ENCODE data around the gene CLECL1. TPM values are rescaled to one million over a fixed set of nuclear protein-coding genes. Genes with fewer than 3 reads are reported as not detected.

The CLECL1 gene
- polyA plus RNA-seq, 1 of the 3 experiments (the other 2 are of a cell fraction), result not detected

DNA sequence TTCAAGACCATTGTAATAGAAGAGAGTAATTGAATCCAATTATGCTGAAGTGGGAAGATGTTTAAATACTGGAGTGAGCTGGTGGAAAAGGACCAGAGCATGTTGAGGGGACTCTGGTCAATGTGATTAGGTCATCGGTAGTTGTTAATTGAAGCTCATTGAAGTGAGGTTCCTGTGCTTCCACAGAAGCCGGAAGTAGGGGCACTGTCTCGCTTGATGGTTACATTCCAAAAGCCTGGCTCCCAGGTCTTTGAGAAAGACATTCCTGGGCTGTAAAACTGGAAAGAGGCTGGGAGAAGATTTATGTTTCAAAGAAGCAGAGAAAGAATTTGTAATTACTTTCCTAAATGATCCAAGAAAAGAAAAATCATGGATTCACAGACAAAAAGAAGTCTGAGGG lies 12.3 kb upstream of the CLECL1 start (continued):
- TF ChIP-seq ZBTB33 (IDR thresholded peaks at IDR 0.05; ENCODE audit: borderline replicate concordance, low read depth) (no peak), SIN3A (IDR thresholded peaks at IDR 0.05; ENCODE audit: borderline replicate concordance, low read depth, low read length) (no peak), NRF1 (IDR thresholded peaks at IDR 0.05; ENCODE audit: low read depth, low read length) (no peak), MXI1 (IDR thresholded peaks at IDR 0.05; ENCODE audit: low read depth, low read length) (no peak), EP300 (IDR thresholded peaks at IDR 0.05; ENCODE audit: borderline replicate concordance in 1 of 2, low read depth in 1 of 2, low read length in 1 of 2) (no peak), ELF1 (IDR thresholded peaks at IDR 0.05) (no peak), YY1 (IDR thresholded peaks at IDR 0.05; ENCODE audit: low read depth) (no peak)

- Histone ChIP-seq H3K36me3 (replicated peaks in 1 of 2; ENCODE audit: control insufficient read depth in 1 of 2, insufficient read depth in 2 of 2, low read length in 1 of 2) (no peaks in the 10 kb centered on the region), H2AFZ (ENCODE audit: low read depth) (no peak overlapping the region), H3K9me2 (no peaks in the 10 kb centered on the region), H4K20me1 (ENCODE audit: insufficient read depth) (no peaks in the 10 kb centered on the region), H3K4me3 (ENCODE audit: low read depth in 2 of 2, low read length in 1 of 2) (no peak overlapping the region), H3K9me3 (no peaks in the 10 kb centered on the region), H3K4me2 (no peak overlapping the region), H3K27ac (ENCODE audit: low read depth in 2 of 2, low read length in 1 of 2) (no peak overlapping the region), H3K4me1 (ENCODE audit: control insufficient read depth in 1 of 2, insufficient read depth in 2 of 2, low read depth in 1 of 2, low read length in 1 of 2) (no peaks in the 10 kb centered on the region), H3K27me3 (ENCODE audit: insufficient read depth) (peaks cover 49% of the 10 kb centered on the region; the same call in 1 of the 2 replicates), H3K9ac (no peak overlapping the region), H3K79me2 (ENCODE audit: insufficient read depth) (no peaks in the 10 kb centered on the region), H3F3A (replicated peaks; ENCODE audit: insufficient read depth) (no peaks in the 10 kb centered on the region)
- ChIA-PET POLR2A (no interaction called here), CTCF (interaction anchor here (0.6 to 1.7 kb wide), 17 partner anchors 8 to 769 kb away, joined by 3 to 7 read pairs (median 3); partner anchors contain the start of gene CLECL1)
- WGBS (ENCODE audit: low lambda C conversion rate), result 8% methylated on average over 5 of the region's 5 CpGs
- TF ChIP-seq SMC3 (IDR thresholded peaks at IDR 0.05; ENCODE audit: low read depth, low read length) (no peak), TAF1 (IDR thresholded peaks at IDR 0.05; ENCODE audit: borderline replicate concordance, low read depth, low read length) (no peak), FOXJ3 (CRISPR knock-in tag; IDR thresholded peaks at IDR 0.05) (no peak), EP300 (IDR thresholded peaks at IDR 0.05; ENCODE audit: borderline replicate concordance in 1 of 2, low read depth in 1 of 2, low read length in 1 of 2) (no peak), RAD21 (IDR thresholded peaks at IDR 0.05; ENCODE audit: low read length) (no peak), ZBTB33 (IDR thresholded peaks at IDR 0.05; ENCODE audit: borderline replicate concordance, low read depth) (no peak), TCF12 (IDR thresholded peaks at IDR 0.05) (no peak), RFX5 (IDR thresholded peaks at IDR 0.05; ENCODE audit: low read length) (no peak), JUND (IDR thresholded peaks at IDR 0.05) (no peak), MXI1 (IDR thresholded peaks at IDR 0.05; ENCODE audit: low read depth, low read length) (no peak), RCOR1 (IDR thresholded peaks at IDR 0.05; ENCODE audit: low read length) (no peak)
- TF ChIP-seq, protein P1, sequence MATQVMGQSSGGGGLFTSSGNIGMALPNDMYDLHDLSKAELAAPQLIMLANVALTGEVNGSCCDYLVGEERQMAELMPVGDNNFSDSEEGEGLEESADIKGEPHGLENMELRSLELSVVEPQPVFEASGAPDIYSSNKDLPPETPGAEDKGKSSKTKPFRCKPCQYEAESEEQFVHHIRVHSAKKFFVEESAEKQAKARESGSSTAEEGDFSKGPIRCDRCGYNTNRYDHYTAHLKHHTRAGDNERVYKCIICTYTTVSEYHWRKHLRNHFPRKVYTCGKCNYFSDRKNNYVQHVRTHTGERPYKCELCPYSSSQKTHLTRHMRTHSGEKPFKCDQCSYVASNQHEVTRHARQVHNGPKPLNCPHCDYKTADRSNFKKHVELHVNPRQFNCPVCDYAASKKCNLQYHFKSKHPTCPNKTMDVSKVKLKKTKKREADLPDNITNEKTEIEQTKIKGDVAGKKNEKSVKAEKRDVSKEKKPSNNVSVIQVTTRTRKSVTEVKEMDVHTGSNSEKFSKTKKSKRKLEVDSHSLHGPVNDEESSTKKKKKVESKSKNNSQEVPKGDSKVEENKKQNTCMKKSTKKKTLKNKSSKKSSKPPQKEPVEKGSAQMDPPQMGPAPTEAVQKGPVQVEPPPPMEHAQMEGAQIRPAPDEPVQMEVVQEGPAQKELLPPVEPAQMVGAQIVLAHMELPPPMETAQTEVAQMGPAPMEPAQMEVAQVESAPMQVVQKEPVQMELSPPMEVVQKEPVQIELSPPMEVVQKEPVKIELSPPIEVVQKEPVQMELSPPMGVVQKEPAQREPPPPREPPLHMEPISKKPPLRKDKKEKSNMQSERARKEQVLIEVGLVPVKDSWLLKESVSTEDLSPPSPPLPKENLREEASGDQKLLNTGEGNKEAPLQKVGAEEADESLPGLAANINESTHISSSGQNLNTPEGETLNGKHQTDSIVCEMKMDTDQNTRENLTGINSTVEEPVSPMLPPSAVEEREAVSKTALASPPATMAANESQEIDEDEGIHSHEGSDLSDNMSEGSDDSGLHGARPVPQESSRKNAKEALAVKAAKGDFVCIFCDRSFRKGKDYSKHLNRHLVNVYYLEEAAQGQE (IDR thresholded peaks at IDR 0.05; ENCODE audit: low read depth, low read length), result no peak
- DNase-seq, result no peak
Measured at GRCh38 chr12:9742661-9743060, 9.8 kb upstream of the CLECL1 start.

All from SK-N-SH (cell line).